Activated CD8-positive, alpha-beta T cell treated with anti-CD3 and anti-CD28 coated beads for 36 hours (primary cell): ENCODE data around the gene CACNG8. TPM values are rescaled to one million over a fixed set of nuclear protein-coding genes. Genes with fewer than 3 reads are reported as not detected.

Source experiments
- ATAC-seq: fragments of 200-7000 bp; cut with Tn5 transposase; one replicate; pipeline ENCODE4 v1.10.0; 2021; ENCODE audit warnings: mild to moderate bottlenecking, moderate library complexity
- CTCF ChIA-PET: fragments of 350-600 bp; sonication (Branson Sonifier 250); formaldehyde crosslinking; loops from one replicate; lab custom pipeline; 2021; ENCODE audit warnings: antibody characterized with exemption; lab: Charles Lee
- POLR2A ChIA-PET: fragments of 350-600 bp; sonication (Branson Sonifier 250); formaldehyde crosslinking; loops from one replicate; lab custom pipeline; 2021; ENCODE audit warnings: antibody characterized with exemption; lab: Charles Lee
- DNase-seq: peaks from one replicate; pipeline ENCODE4 v3.0.0-alpha.2; 2020
- H3K27ac Mint-ChIP-seq: one replicate; pipeline ENCODE4 v1.8.0; 2021; ENCODE audit warnings: mild to moderate bottlenecking, mixed read lengths
- H3K27me3 Mint-ChIP-seq: one replicate; pipeline ENCODE4 v1.8.0; 2021; ENCODE audit warnings: mixed read lengths
- H3K36me3 Mint-ChIP-seq: one replicate; pipeline ENCODE4 v1.8.0; 2021; ENCODE audit warnings: low read depth, mixed read lengths
- H3K4me1 Mint-ChIP-seq: one replicate; pipeline ENCODE4 v1.8.0; 2021; ENCODE audit warnings: low read depth, mixed read lengths
- H3K4me3 Mint-ChIP-seq: one replicate; pipeline ENCODE4 v1.8.0; 2021; ENCODE audit warnings: mild to moderate bottlenecking, moderate library complexity, mixed read lengths
- H3K9me3 Mint-ChIP-seq: one replicate; pipeline ENCODE4 v1.8.0; 2021; ENCODE audit warnings: mixed read lengths
- CTCF ChIP-seq: fragments of 200-600 bp; IDR thresholded peaks from one replicate; pipeline ENCODE4 v1.8.0; 2022; ENCODE audit warnings: antibody characterized with exemption, mild to moderate bottlenecking
- intact Hi-C: fragments of 100-400 bp; cut with micrococcal nuclease; formaldehyde crosslinking; loops from one replicate; pipeline ENCODE4 v1.10.0; 2022
- total RNA-seq, 2 experiments: library from RNA; stranded (reverse); gene quantifications; one replicate each; pipeline ENCODE4 v1.2.3, GENCODE V29; 2021

CACNG8 gene
- total RNA-seq, 2 experiments from 2014 or later = not detected

- CTCF ChIA-PET = no interaction called here
- Mint-ChIP-seq H3K4me3 (no peak overlapping the region), H3K4me1 (peaks cover 3% of the 10 kb centered on the region), H3K9me3 (no peaks in the 10 kb centered on the region), H3K27me3 (peaks cover 29% of the 10 kb centered on the region), H3K27ac (no peak overlapping the region), H3K36me3 (no peaks in the 10 kb centered on the region)
- intact Hi-C loops = no loop called here
- DNase-seq (no peak), ATAC-seq (no peak)
- TF ChIP-seq CTCF = no peak
- POLR2A ChIA-PET = no interaction called here
These were observed 27.1 kb downstream of the CACNG8 start for GRCh38 chr19:53989600-53990533.

GRCh38 chr19:53991224-53992113 lies 28.7 kb downstream of the CACNG8 start, which contains the start of gene CACNG6:
Gene CACNG6, plus strand, starts transcription at chr19:53991637. Its CDS starts 1,241 bp downstream, at chr19:53992878.
- ChIA-PET POLR2A (no interaction called here), CTCF (no interaction called here)
- H3K9me3 Mint-ChIP-seq = no peaks in the 10 kb centered on the region
- no peak within 1 kb of the TSS for H3K27ac Mint-ChIP-seq
- no peak within 1 kb of the TSS for H3K4me3 Mint-ChIP-seq
- peaks cover 3% of the 10 kb centered on the region for H3K4me1 Mint-ChIP-seq
- TF ChIP-seq CTCF = no peak
- ATAC-seq = no peak
- H3K27me3 Mint-ChIP-seq = peaks cover 35% of the 10 kb centered on the region
- no peak for DNase-seq
- intact Hi-C loops = no loop called here
- H3K36me3 Mint-ChIP-seq = no peaks in the 10 kb centered on the region

- Mint-ChIP-seq H3K4me3 (no peak overlapping the region), H3K27ac (no peak overlapping the region), H3K27me3 (peaks cover 35% of the 10 kb centered on the region), H3K4me1 (peaks cover 3% of the 10 kb centered on the region), H3K36me3 (no peaks in the 10 kb centered on the region), H3K9me3 (no peaks in the 10 kb centered on the region)
- intact Hi-C loops = no loop called here
- ATAC-seq = no peak
- CTCF ChIA-PET = no interaction called here
- DNase-seq = no peak
- TF ChIP-seq CTCF = no peak
- POLR2A ChIA-PET = no interaction called here
These were observed 29.5 kb downstream of the CACNG8 start for GRCh38 chr19:53992211-53992610.

- H3K27ac Mint-ChIP-seq = no peak overlapping the region
- H3K4me3 Mint-ChIP-seq = no peak overlapping the region
- peaks cover 3% of the 10 kb centered on the region for H3K4me1 Mint-ChIP-seq
- intact Hi-C loops = no loop called here
- H3K27me3 Mint-ChIP-seq = peaks cover 37% of the 10 kb centered on the region
- H3K9me3 Mint-ChIP-seq = no peaks in the 10 kb centered on the region
- no peak for ATAC-seq
- no peak for DNase-seq
- no peaks in the 10 kb centered on the region for H3K36me3 Mint-ChIP-seq
- no peak for TF ChIP-seq CTCF
- ChIA-PET CTCF (no interaction called here), POLR2A (no interaction called here)
These were observed 30.1 kb downstream of the CACNG8 start for GRCh38 chr19:53992815-53993214.
